GM15510 (cell line): ENCODE results near the gene TTC38.

Source experiments
- POLR2A ChIP-seq: IDR thresholded peaks from 3 replicates; pipeline ENCODE4 v1.6.1; 2011; ENCODE audit warnings: borderline replicate concordance; ENCODE audit not compliant: insufficient read length; ENCODE audit errors: extremely low read depth

Gene TTC38

DNA sequence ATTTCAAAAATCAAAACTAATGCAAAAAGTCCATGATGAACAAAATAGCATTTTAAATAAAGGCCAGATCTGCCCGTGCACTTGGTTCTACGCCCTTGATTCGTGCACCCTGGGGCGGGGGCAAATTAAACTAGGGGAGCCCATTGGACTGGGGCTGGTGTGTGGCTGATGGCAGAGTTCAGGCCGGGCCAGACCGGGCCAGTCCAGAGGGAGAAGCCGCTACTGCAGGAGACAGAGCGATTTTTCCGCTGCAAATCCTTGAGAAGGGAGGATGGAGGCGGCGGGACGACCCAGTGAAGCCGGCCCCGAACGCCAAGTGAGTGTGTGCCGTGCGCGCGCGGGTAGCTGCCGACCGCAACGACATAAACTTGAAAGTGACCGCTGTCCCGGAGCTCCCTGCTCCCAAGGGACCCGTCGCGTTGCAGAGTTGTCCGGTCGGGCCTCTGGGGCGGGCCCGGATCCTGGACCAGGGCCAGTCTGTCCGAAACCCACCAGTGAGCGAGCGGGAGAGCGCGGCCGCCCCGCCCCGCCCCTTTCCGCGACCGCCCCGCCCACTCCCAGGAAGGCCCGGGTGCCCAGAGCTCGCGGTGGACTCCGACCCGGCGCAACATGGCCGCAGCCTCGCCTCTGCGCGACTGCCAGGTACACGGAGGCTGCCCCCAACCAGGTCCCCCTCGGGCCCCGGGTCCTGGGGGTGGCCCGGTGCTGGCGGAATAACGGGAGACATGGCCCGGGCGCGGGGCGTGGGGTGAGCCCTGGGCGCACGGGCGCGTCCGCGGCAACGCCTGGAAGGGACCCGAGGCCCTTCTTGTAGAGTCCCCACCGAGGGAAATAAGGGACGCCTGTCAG, at the start of gene TTC38:
TTC38 (plus strand) TSS at position 578 of the 849 bp plus-strand sequence; CDS start at position 610, 32 bp downstream.
- TF ChIP-seq POLR2A, result peak; percentile 84

DNA sequence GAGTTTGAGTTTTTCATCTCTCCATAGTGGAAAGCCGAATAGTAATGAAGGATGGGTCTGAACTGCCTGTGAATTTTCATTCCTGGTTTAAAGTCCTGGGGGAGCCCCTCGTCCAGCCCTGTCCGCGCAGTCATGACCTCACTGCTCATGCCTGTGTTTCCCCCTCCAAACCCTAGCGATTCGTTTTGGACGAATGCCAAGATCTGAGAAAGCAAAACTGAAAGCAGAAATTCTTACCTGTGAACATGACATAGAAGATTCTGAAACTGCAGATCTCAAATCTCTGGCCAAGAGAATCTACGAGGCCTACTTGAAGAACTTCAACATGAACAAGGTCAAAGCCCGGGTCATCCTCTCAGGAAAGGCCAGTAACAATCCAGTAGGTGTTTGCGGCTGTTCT, 48.2 kb upstream of the TTC38 start:
- no peak for TF ChIP-seq POLR2A

- no peak for TF ChIP-seq POLR2A
Observed at GRCh38 chr22:46220921-46221320, 46.9 kb upstream of the TTC38 start.

DNA sequence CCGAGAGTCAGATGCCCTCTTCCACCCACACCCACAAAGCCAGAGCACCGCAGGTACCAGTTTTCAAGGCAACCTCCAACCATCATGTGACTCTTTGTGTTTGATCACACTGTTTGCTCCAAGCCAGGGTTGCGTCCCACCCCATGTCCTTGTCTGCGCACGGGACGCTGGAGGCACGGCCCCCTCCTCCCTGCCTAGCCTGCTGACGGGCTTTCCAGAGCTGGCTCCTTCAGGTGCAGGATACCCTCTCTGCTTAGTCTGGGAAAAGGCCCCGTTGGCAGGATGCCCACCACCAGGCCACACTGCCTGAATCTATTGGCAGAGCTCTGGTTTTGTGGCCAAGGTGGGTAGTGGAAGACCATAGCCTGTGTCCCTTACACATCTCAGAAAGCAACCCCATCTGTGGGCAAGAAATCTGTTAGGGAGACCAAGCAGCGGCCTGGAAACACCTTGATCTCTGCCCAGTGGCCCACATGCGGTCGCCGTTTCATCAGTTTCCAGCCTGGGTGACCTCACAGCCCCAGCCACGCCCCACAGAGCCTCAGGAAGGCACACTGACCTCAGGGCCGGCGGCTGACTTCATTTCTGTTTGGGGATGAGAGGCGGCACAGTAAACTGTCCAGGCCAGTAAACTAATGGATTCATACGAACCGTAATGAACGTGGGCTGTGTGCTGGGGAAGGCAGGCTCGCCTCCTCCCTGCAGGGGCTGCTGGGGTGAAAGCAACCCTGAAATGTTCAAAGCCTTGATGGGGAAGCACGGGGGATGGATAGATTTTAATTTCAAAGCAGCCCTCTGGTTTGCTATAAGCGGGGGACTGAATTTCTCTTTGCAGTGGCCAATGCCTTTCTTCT, 43.5 kb upstream of the TTC38 start:
- TF ChIP-seq POLR2A, result no peak

- no peak for TF ChIP-seq POLR2A
Observed at GRCh38 chr22:46224898-46225290, 42.9 kb upstream of the TTC38 start.

- no peak for TF ChIP-seq POLR2A
Observed at GRCh38 chr22:46225631-46226030, 42.2 kb upstream of the TTC38 start.

DNA sequence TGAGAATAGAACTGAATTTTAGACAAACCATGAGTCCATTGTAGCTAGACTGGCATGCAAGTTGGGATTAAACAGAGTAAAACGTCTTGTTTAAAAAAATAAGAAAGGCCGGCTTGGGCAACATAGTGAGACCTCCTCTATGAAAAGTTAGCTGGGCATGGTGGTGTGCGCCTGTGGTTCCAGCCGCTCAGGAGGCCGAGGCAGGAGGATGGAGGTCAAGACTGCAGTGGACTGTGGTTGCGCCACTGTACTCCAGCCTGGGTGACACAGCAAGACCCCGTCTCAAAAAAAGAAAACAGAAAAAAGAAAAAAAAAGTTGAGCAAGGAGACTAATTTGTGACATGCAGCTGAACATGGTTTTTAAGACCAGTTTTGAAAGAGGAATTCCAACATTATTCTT, 41.2 kb upstream of the TTC38 start:
- TF ChIP-seq POLR2A, result no peak

- no peak for TF ChIP-seq POLR2A
Observed at GRCh38 chr22:46229701-46230100, 38.1 kb upstream of the TTC38 start.

- no peak for TF ChIP-seq POLR2A
Observed at GRCh38 chr22:46230262-46230901, 37.4 kb upstream of the TTC38 start.

- TF ChIP-seq POLR2A, result no peak
Observed at GRCh38 chr22:46233231-46233630, 34.6 kb upstream of the TTC38 start.

DNA sequence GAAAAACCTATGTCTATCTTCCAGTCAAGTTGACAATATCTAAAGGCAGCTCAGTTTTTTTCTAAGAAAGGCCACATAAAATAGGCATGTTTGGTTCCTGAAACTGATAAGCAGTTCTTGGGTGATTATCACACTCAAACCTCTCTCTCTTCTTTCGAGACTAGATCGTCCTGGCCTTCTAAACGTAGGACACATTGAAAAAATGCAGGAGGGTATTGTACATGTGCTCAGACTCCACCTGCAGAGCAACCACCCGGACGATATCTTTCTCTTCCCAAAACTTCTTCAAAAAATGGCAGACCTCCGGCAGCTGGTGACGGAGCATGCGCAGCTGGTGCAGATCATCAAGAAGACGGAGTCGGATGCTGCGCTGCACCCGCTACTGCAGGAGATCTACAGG, 32.8 kb upstream of the TTC38 start:
- TF ChIP-seq POLR2A, result no peak

GRCh38 chr22:46237453-46238124, 30.2 kb upstream of the TTC38 start:
- no peak for TF ChIP-seq POLR2A

GRCh38 chr22:46238541-46238940, 29.3 kb upstream of the TTC38 start:
- no peak for TF ChIP-seq POLR2A

GRCh38 chr22:46239261-46240048, 28.4 kb upstream of the TTC38 start:
- TF ChIP-seq POLR2A, result no peak
